Activated CD4-positive, alpha-beta T cell treated with anti-CD3 and anti-CD28 coated beads for 48 hours (primary cell): ENCODE measurements around the gene GSG1L.
"Not testable (repeated sequence)": the region's sequence is repeated elsewhere in the genome, so short reads cannot be mapped to it uniquely, and the experiment has no call there.

Experiments used
- DNase-seq: peaks from one replicate; pipeline ENCODE4 v3.0.0-alpha.2; 2020

GSG1L gene

GRCh38 chr16:27977966-27978365, 85.5 kb downstream of the GSG1L start:
- DNase-seq: no peak

DNA sequence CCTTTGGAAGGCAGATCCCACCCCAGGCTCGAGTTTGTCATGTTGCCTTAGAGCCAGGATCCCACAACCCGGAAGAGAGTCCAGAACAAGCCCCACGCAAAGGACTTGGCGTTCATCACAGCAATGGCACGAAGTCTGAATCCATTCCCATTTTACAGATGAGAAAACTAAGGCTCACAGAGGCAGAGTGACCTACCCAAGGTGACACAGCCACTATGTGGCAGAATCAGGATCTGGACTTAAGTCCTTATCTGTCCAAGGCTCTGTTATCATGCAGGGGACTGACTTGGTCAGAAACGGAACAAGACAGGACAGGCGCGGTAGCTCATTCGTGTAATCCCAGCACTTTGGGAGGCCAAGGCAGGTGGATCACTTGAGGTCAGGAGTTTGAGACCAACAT, 86.5 kb downstream of the GSG1L start:
- DNase-seq: no peak

DNA sequence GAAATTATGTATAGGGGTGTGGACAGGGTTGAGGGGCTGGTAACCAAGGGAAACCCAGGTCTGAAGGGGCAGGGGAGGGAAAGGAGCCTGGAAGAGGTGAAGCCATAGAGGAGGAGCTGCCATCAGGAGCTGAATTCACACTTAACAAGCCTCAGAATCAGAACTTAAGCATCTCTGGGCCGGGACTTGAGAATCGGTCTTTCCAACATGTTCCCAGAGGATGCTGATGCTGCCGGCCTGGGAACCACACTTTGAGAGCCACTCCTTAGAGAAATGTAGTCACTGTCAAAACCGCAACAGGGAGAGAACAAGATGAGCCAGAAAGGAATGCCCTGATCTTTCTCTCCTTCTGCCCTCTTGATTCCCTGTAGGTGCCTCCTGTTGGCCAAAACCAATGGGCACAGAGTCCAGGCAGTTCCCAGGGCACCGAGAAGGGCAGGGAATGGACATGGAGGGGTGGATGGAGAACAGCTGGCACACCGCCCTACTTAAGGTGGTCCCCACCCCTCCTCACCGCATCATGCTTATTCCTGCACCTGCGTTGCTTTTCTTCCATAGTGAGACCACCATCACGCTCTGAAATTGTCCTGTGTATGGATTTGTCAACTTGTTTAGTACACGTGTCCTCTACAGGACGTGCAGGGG, 88.5 kb downstream of the GSG1L start:
- no peak for DNase-seq

DNA sequence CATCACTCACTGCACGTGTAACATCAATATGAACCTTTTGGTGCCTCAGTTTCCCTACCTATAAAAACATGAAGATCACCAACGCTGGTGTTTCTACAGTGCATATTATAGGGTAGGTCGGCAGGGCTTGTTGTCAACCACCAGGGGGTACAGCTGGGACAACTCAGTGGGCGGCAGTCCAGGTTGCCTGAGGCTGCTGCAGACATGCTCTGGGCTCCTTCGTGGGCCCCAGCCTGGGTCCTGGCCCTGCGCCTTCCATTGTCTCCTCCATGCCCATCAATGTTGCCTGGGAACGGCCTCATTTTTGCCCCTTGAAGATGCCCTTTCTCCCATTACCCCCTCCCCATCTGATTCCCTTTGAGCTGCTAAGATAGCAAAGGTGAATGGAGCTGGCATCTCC, 89.8 kb downstream of the GSG1L start:
- DNase-seq: peak; percentile 6

DNA sequence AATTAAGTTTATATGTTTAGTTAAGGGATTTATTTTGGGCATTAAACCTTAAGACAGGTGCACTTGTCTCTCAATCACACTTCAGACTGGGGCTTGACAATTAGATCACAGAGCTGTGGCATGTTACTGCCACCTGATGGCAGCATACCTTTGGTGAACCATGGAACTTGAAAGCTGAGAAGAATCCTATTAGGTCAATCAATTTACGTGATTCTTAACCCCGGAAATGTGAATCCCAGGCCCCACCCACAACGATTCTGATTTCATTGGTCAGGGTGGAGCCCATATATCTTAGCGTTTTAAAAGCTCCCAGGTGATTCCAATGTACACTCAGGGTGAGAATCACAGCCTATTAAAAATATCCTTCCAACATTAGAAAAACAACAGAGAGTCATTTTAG, 91.0 kb downstream of the GSG1L start:
- DNase-seq: peak; percentile 57

- DNase-seq: no peak
Measured at GRCh38 chr16:27969574-27969973, 93.9 kb downstream of the GSG1L start.

DNA sequence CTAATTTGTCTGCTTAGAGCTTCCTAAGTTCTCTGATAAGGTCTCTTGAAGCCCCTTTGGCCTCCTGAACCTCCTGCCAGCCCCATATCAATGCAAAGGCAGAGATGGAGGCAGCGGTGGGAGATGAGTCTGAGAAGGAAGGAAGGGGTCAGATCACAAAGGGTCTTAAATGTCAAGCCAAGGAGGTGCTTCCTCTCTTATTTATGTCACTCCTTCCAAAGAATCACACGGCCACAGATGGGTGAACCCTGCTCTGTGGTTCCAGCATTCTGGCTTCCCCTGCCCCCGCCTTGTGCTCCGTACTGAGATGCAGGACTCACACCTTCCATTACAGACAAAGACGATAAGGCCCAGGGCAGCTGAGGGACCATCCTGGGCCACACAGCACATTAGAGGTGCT, 96.3 kb downstream of the GSG1L start:
- no peak for DNase-seq

- no peak for DNase-seq
Measured at GRCh38 chr16:27966756-27967155, 96.8 kb downstream of the GSG1L start.

GRCh38 chr16:27965801-27966200, 97.7 kb downstream of the GSG1L start:
- DNase-seq: no peak

- DNase-seq: no peak
Measured at GRCh38 chr16:27963471-27963965, 100.0 kb downstream of the GSG1L start.

DNA sequence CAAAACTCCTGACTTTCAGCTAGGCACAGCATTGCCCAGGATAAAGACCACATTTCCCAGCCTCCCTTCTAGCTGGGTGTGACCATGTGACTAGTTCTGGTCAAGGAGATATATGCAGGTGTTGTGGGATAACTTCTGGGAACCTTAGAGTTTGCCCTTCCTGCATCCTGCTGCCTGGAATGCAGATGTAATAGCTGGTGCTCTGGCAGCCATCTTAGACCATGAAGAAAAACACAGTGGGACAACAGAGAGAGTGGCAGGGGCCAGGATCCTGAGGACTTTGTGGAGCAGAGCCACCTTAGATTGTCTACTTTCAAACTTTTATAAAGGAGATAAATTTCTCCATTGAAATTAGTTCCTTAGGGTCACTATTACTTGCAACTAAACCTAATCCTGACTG, 101.3 kb downstream of the GSG1L start:
- DNase-seq: no peak

GRCh38 chr16:27961296-27961620, 102.3 kb downstream of the GSG1L start:
- DNase-seq: no peak

DNA sequence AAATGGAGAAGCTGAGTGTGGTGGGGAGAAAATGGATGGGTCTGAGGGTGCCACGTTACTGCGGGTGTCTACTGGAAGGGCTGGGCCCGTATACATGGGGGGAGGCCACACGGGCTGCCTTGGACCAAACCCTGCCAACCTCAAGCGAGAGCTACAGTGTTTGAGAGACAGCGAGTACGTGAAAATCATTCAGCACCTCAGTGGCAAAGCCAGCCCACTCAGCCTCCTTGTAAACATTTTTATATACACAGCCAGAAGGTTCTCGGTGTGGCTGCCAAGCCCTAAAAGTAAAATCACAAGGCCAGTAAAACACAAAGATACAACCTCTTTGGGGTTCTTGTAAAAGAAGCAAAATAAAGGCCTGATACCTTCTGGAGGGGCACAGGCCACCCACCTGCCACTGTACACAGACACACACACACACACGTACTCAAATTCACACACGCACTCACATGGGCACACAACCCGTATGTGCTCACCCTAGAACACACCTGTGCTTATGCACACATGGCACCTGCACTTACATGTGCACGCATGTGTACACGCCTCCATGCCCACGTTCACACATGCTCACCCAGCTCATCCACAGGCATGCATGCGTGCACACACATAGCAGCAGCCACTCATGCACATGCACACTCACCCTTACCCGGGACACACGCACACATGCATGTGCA, 102.8 kb downstream of the GSG1L start:
- no peak for DNase-seq

DNA sequence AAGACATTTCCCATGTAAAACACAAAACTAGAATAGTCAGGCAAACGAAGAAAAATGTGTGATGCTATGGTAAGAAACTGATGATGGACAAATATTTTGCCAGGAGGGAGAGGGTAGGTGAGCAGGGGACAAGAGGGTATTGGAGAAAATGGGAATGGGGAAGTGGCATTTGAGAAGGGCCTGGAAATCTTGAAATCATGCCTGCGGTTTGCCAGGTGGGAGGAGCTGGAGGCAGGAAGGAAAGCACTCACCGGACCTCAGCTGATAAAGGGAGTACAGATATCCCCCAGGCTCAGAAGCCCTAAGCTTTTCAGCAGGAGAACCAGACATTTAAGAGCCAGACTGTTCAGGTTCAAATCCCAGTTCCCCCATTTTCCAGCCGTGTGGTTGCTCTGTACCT, 103.6 kb downstream of the GSG1L start:
- DNase-seq: no peak

DNA sequence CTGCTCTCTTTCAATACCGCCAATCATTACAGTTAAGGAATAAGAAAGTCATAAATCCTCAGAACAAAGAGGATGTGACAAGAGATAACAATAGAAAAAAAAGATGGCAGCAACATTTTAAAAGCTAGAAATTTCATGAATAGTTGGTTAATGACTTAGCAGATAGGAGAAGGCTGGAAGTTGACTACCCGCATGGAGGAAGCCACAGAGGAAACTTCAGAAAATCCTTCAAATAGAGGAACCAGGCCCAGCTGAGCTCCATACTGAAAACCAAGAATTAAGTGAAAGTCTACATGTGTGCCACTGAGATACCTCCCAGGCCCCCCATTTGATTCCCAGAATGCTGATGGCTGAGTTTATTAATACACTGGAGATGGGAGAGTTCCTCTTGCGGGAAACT, 109.3 kb downstream of the GSG1L start:
- DNase-seq: no peak

DNA sequence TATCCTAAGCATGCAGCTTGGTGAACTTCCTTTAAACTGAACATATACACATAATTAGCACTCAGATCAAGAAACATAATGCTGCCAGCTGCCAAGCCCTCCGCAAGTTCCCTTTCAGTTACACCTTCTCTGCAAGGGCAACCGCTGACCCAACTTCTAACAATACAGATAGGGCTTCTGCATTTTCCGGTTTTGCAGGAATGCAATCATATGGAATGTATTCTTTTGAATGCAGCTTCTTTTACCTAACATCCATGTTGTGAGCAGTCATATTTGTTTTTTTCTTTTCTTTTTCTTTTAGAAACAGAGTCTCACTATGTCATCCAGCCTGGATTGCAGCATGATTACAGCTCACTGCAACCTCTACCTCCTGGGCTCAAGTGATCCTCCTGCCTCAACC, 110.7 kb downstream of the GSG1L start:
- no peak for DNase-seq

- no peak for DNase-seq
Measured at GRCh38 chr16:27951489-27952120, 111.9 kb downstream of the GSG1L start.

GRCh38 chr16:27950206-27950887, 113.2 kb downstream of the GSG1L start:
- no peak for DNase-seq

DNA sequence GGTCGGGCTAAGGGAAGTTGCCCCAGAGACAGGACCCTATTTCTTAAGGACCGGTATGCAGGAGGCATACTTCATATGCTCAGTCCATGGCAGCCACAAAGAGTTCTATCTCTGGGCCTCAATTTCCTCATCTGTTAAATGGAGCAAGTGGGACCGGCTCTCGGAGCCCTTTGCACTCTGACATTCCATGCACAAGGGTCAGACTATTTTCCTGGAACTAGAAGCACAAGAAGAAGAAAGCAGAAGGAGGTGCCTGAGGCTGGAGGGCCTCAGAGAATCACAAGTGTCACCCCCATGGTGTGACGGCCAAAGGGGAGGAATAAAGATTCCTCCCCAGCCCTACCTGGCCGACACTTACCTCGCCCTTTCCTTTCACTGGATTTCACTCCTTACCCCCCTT, 115.8 kb downstream of the GSG1L start:
- no peak for DNase-seq

- no peak for DNase-seq
Measured at GRCh38 chr16:27945233-27945973, 118.1 kb downstream of the GSG1L start.

- no peak for DNase-seq
Measured at GRCh38 chr16:27943766-27944165, 119.7 kb downstream of the GSG1L start.

DNA sequence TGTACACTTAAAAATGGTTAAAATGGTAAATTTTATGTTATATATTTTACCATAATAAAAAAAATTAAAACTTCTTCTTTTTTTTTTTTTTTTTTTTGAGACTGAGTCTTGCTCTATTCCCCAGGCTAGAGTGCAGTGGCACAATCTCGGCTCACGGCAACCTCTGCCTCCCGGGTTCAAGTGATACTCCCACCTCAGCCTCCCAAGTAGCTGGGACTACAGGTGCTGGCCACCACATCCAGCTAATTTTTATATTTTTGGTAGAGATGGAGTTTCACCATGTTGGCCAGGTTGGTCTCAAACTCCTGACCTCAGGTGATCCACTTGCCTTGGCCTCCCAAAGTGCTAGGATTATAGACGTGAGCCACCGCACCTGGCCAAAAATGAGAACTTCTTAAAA, 121.4 kb downstream of the GSG1L start:
- not testable (repeated sequence) for DNase-seq

- DNase-seq: no peak
Measured at GRCh38 chr16:27935076-27935475, 128.4 kb downstream of the GSG1L start.
